Stimulated activated CD4-positive, alpha-beta T cell treated with anti-CD3 and anti-CD28 coated beads, Interleukin-2, amount 100 ng/mL, for 4 hours (primary cell): ENCODE data around the gene SAP30BP.

ENCODE experiments used
- DNase-seq: peaks from one replicate; pipeline ENCODE4 v3.0.0-alpha.2; 2020; ENCODE audit warnings: low read depth

The SAP30BP gene

GRCh38 chr17:75721463-75722011, 54.4 kb downstream of the SAP30BP start:
- no peak for DNase-seq

- DNase-seq = no peak
Measured at GRCh38 chr17:75722076-75722475, 54.9 kb downstream of the SAP30BP start.

DNA sequence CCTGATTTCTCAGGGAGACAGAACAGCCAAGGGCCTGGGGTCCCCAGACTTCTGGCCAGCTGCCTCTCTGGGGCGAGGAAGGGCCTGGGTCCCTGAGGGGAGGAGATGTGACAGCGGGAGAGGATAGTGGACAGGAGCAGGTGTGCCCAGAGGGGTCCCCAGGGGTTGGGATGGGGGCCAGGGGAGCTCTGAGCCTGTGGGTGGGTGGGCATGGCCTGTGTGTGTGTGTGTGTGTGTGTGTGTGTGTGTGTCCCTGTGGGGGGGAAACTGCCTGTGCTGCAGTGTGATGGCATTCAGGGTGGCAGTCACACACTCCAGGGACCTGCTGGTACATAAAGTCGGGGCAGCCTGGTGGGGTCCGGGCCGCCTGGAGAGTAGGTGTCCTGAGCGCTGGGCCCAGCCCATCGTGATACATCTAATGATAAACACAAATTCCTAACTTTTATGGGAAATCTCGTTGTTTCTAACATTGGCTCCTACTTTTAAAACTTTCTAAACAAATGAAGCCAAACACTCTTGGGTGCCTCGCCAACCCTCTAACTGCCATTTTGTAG, 55.5 kb downstream of the SAP30BP start:
- no peak for DNase-seq

DNA sequence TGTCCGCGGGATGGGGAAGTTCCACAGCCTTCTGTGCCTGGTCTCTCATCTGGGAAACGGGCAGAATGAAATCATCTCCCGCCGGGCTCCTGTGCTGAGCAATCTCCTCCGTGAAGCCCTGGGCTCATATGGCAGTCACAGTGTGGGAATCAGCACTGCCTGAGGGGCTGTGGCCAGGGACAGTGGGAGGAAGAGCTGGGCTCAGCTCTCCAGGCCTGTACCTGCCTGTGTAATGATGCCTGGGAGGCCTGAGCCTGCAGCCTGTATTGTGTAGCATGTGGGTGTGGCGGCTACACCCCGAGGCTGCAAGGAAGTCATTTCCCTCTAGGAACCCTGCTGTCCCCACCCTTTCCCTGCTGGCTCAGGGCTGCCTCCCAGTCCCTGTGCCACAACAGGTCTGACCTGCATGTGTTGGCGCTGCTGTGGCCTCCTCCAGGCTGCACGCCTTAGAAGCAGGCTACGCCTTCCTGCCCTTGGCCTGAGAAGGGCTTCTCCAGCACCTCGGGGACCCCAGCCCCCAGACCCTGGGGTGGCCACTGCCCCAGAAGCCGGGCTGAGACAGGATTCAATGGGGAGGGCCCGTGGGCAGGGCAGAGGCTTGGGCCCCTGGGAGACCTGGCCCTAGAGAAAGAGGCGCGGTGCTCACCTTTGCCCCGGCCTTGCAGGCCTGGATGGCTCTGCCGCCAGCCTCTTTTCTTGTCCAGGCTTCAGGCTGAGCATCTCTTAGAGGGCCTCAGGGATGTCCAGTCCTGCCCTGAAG, 56.2 kb downstream of the SAP30BP start:
- DNase-seq = no peak

GRCh38 chr17:75724016-75725003, 57.2 kb downstream of the SAP30BP start:
- no peak for DNase-seq

DNA sequence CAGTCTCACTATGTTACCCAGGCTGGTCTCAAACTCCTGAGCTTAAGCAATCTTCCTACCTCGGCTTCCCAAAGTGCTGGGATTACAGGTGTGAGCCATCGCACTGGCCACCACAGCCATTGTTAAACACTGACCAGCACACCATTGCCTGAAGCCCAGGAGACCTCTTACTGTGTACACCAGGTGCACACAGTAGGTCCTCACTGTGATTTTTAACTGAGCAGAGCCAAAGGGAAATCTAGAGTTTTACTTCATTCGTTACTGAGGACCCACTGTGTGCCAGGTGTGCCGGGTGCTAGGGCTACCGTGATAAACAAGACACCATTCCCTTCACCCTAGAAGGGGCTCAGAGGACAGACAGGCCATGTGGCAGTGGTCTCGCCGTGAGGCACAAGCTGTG, 58.4 kb downstream of the SAP30BP start:
- DNase-seq = no peak

GRCh38 chr17:75727391-75727790, 60.3 kb downstream of the SAP30BP start:
- no peak for DNase-seq

DNA sequence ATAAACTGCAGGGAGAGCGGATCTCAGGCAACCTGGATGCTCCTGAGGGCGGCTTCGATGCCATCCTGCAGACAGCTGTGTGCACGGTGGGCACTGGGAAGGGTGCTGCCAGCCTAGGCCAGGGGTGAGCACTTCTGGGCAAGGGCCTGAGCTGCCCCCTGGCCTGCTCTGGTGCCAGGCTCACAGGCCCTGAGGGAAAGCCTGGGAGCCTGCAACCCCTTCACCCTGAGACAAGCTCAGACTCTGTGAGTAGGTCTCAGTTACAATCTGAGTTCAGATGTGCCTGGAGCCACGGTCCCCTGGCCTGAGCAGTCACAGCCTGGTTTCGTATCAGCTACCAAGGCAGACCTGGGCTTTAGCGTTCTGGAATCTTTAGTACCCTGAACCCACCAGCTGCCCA, 62.2 kb downstream of the SAP30BP start:
- DNase-seq = no peak

- DNase-seq = no peak
Measured at GRCh38 chr17:75730065-75730464, 62.9 kb downstream of the SAP30BP start.

- no peak for DNase-seq
Measured at GRCh38 chr17:75731086-75731715, 64.1 kb downstream of the SAP30BP start.

DNA sequence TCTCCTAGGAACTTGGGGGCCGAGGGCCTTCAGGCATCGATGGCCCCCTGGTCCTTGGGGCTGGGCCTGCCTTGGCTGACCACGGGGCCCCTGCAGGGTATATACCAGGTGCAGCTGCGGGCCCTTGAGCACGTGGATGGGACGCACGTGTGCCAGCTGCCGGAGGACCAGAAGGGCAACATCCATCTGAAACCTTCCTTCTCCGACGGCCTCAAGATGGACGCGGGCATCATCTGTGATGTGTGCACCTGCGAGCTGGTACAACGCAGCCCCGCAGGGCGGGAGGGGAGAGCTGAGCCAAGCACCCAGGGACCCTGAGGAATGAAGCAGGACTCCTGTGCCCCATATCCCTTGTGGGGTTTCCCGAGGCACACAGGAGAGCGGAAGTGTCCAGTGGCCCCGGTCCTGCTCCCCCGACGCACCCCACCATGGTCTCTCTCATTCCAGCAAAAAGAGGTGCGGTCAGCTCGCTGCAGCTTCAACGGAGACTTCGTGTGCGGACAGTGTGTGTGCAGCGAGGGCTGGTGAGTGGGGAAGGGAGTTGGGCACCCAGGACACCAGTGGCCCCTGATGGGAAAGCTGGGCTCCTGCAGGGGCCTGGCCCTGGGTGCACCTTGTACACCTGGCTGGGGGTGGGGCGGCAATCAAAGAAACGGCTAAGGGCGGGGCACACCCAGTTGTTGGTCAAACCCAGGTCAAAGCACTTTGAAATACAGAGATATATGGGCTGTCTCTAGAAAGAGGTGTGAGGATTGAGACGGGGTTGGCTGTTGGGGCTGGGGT, 64.8 kb downstream of the SAP30BP start:
- no peak for DNase-seq

DNA sequence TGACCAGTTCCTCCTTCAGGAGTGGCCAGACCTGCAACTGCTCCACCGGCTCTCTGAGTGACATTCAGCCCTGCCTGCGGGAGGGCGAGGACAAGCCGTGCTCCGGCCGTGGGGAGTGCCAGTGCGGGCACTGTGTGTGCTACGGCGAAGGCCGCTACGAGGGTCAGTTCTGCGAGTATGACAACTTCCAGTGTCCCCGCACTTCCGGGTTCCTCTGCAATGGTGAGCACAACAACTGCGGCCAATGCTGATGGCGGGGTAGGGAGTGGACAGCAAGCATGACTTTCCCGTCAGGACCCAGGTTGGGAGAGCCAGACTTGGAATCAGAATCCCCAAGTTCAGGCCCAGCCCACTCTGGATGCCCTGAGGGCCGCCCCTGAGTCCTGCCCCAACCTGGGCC, 66.3 kb downstream of the SAP30BP start:
- DNase-seq = no peak

- DNase-seq = no peak
Measured at GRCh38 chr17:75734674-75735294, 67.6 kb downstream of the SAP30BP start.

DNA sequence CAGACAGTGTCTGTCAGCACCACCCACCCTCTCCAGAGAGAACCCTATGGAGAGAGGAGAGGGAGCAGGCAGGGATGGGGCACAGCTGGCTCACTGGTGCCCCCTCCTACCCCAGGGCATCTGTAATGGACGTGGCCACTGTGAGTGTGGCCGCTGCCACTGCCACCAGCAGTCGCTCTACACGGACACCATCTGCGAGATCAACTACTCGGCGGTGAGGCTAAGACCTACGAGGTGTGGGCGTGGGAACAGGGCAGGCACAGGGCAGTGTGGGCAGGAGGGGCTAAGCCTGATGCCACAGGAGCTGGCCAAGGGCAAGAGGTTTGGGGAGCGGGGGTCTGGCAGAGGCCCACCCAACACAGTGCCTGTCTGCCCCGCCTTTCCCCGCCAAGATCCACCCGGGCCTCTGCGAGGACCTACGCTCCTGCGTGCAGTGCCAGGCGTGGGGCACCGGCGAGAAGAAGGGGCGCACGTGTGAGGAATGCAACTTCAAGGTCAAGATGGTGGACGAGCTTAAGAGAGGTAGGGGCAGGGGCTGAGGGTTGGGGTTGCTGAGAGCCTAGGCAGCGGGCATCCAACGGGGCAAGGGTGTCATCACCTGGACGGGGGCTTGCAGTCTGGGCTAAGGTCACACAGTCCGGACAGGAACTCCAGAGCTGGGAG, 69.2 kb downstream of the SAP30BP start:
- DNase-seq = no peak

DNA sequence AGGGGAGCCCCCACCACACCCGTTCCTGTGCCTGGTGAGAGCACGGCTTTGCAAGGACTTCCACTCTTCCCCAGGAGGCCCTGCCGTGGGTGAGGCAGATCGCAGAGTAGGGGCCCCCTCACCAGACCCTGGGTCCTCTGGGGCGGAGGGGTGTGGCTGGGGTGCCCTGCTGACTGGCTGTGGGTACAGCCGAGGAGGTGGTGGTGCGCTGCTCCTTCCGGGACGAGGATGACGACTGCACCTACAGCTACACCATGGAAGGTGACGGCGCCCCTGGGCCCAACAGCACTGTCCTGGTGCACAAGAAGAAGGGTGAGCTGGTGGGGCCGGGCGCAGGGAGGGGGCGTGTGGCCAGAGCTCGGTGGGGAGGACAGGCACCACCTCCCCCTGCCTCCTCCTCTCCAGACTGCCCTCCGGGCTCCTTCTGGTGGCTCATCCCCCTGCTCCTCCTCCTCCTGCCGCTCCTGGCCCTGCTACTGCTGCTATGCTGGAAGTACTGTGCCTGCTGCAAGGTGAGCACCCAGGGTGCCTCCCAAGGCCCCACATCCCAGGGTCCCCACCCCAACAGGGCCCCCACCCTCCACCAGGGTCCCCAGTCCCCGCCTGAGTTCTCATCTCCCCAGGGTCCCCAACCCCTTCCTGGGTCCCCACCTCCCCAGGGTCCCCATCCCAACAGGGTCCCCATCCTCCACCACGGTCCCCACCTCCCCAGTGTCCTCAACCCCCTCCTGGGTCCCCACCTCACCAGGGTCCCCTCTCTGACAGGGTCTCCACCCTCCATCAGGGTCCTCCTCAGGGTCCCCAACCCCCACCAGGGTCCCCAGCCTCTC, 70.2 kb downstream of the SAP30BP start:
- DNase-seq = no peak

DNA sequence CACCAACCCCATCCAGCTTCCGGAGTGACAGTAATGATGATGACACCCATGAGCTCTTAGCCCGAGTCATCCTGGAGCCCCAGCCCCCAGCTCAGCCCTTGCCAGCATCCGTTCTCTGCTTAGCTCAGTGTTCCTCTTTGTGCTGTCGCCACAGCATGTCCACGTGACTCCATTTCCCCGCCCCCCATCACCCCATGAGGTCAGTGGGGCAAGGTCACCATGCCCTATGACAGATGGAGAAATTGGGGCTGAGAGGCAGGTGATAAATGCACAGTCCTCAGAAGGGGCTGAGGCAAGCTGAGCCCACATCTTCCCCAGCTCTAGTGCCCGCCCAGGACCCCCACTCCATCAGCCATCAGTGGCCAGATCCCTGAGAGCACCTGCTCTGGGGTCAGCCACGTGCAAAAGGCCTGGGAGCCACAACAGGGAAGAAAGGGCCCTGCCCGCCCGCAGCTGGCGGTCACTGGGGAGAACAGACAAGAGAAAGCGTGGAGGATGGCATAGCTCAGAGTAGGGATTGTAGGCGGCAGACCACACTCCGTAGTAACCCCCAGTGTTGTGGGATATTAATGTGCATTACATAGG, 71.2 kb downstream of the SAP30BP start:
- no peak for DNase-seq

DNA sequence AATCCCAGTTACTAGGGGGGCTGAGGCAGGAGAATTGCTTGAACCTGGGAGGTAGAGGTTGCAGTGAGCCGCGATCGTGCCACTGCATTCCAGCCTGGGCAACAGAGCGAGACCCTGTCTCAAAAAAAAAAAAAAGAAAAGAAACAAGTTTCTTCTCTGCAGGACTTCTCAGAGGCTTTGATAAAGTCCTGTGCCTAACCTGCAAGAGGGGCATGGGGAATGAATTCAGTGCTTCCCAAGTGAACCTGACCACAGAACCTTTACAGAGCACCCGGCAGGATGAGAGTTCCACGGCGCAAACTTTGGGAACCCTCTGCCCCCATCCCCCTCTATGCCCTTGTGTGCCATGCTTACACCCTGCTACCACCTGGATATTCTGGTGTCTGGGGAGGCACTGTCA, 72.0 kb downstream of the SAP30BP start:
- no peak for DNase-seq

GRCh38 chr17:75739801-75740200, 72.7 kb downstream of the SAP30BP start:
- DNase-seq = no peak

DNA sequence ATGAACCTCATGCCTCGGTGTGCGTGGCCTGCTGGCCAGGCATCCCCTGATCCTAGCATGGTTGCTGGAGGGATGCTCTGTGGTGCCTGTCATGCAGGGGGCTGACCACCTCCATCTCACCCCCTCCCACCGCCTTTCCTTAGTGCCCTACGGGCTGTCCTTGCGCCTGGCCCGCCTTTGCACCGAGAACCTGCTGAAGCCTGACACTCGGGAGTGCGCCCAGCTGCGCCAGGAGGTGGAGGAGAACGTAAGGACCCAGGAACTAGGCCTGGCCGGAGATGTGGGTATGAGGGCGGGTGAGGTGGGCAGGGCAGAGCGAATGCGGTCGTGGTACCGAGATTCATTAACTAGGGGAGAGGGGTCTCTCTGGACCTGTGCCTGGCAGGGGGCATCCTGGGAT, 73.1 kb downstream of the SAP30BP start:
- no peak for DNase-seq
